Prostate gland (tissue), 2 donors: ENCODE results near the gene C2.

ENCODE experiments used
- CTCF ChIP-seq, 4 experiments: fragments of 200-600 bp in 2 of 4; fragments of 450-650 bp in 2 of 4; sonication (generic) in 2 of 4; IDR thresholded peaks; 1 replicate in 3 of 4; 2 replicates in 1 of 4; pipeline ENCODE4 v1.5.1; 2016 to 2019; ENCODE audit warnings: antibody characterized with exemption in 4 of 4, mild to moderate bottlenecking in 2 of 4, moderate library complexity in 2 of 4
- POLR2A ChIP-seq: fragments of 450-650 bp; IDR thresholded peaks from one replicate; pipeline ENCODE4 v1.6.1; 2016; ENCODE audit warnings: antibody characterized with exemption, mild to moderate bottlenecking
- POLR2AphosphoS5 ChIP-seq: sonication (generic); formaldehyde crosslinking; IDR thresholded peaks from one replicate; pipeline ENCODE4 v1.6.1; 2017; ENCODE audit warnings: antibody characterized with exemption

DNA sequence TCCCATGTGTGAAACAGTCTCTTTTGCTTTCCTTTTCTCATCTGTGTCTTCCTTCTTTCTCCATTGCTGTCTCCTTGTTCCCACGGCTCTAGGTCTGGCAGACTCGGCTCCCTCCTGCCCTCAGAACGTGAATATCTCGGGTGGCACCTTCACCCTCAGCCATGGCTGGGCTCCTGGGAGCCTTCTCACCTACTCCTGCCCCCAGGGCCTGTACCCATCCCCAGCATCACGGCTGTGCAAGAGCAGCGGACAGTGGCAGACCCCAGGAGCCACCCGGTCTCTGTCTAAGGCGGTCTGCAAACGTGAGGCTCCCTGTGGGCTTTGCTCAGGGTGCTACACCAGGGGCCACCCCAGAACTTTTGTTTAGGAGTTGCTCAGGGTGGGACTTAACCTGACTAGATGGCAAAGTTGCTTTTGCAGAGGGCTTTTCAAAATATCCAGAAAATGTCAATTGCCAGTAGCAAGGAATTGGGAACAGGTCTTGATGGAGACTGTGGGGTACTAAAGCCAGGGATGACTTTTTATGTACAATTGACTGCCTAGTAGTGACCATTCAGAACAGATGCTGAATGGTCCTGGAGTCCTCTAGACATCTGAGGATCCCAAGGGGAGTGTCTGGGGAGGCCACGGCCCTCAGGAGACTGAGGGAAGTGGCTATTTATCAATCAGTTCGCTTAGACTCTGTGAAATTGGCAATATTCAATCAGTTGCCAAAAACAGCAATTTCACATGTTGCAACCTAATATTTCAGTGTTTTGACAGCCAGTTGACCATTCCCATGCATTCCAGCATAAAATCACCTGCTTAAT lies 550 bp downstream of the C2 start:
- TF ChIP-seq CTCF (IDR thresholded peaks at IDR 0.05) (no peak), POLR2A (no peak), POLR2AphosphoS5 (no peak)
